ENCODE results near the gene MYO1D. TPM values are rescaled to one million over a fixed set of nuclear protein-coding genes. Genes with fewer than 3 reads are reported as not detected.

Gene MYO1D
- total RNA-seq, 1 donor from 2014 or later = 11.9 TPM

- peaks cover 2% of the 10 kb centered on the region for H3K36me3 Mint-ChIP-seq (ENCODE audit: low read depth)
Measured at GRCh38 chr17:32446949-32447348, 430.0 kb downstream of the MYO1D start.

GRCh38 chr17:32445971-32446370 lies 431.0 kb downstream of the MYO1D start:
- peaks cover 2% of the 10 kb centered on the region for H3K36me3 Mint-ChIP-seq (ENCODE audit: low read depth)
- no peak overlapping the region for H3K27ac Mint-ChIP-seq (ENCODE audit: unreplicated experiment)
- H3K4me1 Mint-ChIP-seq = peaks cover 27% of the 10 kb centered on the region
- no peaks in the 10 kb centered on the region for H3K9me3 Mint-ChIP-seq
- peaks cover 16% of the 10 kb centered on the region for H3K27me3 Mint-ChIP-seq (ENCODE audit: low read depth)
- TF ChIP-seq CTCF (conservative IDR thresholded peaks at IDR 0.05) = no peak
- no peak for DNase-seq (ENCODE audit: low read depth, low spot score)
- H3K4me3 Mint-ChIP-seq = peak overlapping the region; percentile 92

More at GRCh38 chr17:32446949-32447348, 430.0 kb downstream of the MYO1D start:
- Mint-ChIP-seq H3K27me3 (ENCODE audit: low read depth) (peaks cover 14% of the 10 kb centered on the region), H3K9me3 (no peaks in the 10 kb centered on the region), H3K4me3 (peak overlapping the region; percentile 58), H3K4me1 (peaks cover 27% of the 10 kb centered on the region), H3K27ac (ENCODE audit: unreplicated experiment) (no peak overlapping the region)
- DNase-seq (ENCODE audit: low read depth, low spot score) = no peak
- TF ChIP-seq CTCF (conservative IDR thresholded peaks at IDR 0.05) = no peak

- no peak for DNase-seq (ENCODE audit: low read depth, low spot score)
- H3K27me3 Mint-ChIP-seq (ENCODE audit: low read depth) = peaks cover 16% of the 10 kb centered on the region
- peaks cover 27% of the 10 kb centered on the region for H3K4me1 Mint-ChIP-seq
- peak overlapping the region; percentile 25 for H3K27ac Mint-ChIP-seq (ENCODE audit: unreplicated experiment)
- peak overlapping the region; percentile 92 for H3K4me3 Mint-ChIP-seq
- no peak for TF ChIP-seq CTCF (conservative IDR thresholded peaks at IDR 0.05)
- H3K9me3 Mint-ChIP-seq = no peaks in the 10 kb centered on the region
- H3K36me3 Mint-ChIP-seq (ENCODE audit: low read depth) = peaks cover 2% of the 10 kb centered on the region
Measured at GRCh38 chr17:32445497-32445896, 431.4 kb downstream of the MYO1D start.

- peak; percentile 14 for TF ChIP-seq CTCF (conservative IDR thresholded peaks at IDR 0.05)
- Mint-ChIP-seq H3K4me1 (peaks cover 27% of the 10 kb centered on the region), H3K4me3 (peak overlapping the region; percentile 92), H3K27ac (ENCODE audit: unreplicated experiment) (peak overlapping the region; percentile 25), H3K27me3 (ENCODE audit: low read depth) (peaks cover 16% of the 10 kb centered on the region), H3K36me3 (ENCODE audit: low read depth) (peaks cover 2% of the 10 kb centered on the region), H3K9me3 (no peaks in the 10 kb centered on the region)
- no peak for DNase-seq (ENCODE audit: low read depth, low spot score)
Measured at GRCh38 chr17:32445074-32445415, 431.9 kb downstream of the MYO1D start.

GRCh38 chr17:32444301-32445073 lies 432.4 kb downstream of the MYO1D start, which contains the start of gene PSMD11:
Gene PSMD11 (plus strand): TSS chr17:32444510. CDS start chr17:32444524, 14 bp downstream.
- TF ChIP-seq CTCF (conservative IDR thresholded peaks at IDR 0.05) = peak; percentile 97
- H3K4me3 Mint-ChIP-seq = peak within 1 kb of the TSS; percentile 92
- peaks cover 16% of the 10 kb centered on the region for H3K27me3 Mint-ChIP-seq (ENCODE audit: low read depth)
- DNase-seq (ENCODE audit: low read depth, low spot score) = peak; percentile 98
- H3K4me1 Mint-ChIP-seq = peaks cover 27% of the 10 kb centered on the region
- H3K27ac Mint-ChIP-seq (ENCODE audit: unreplicated experiment) = peak within 1 kb of the TSS; percentile 25
- H3K36me3 Mint-ChIP-seq (ENCODE audit: low read depth) = peaks cover 2% of the 10 kb centered on the region
- H3K9me3 Mint-ChIP-seq = no peaks in the 10 kb centered on the region
